ENCODE results near the gene MYL12B.

Gene MYL12B

GRCh38 chr18:3235846-3236245, 26.1 kb upstream of the MYL12B start:
- DNase-seq (ENCODE audit: low read depth in 1 of 2, low spot score in 1 of 2) = no peak

- no peak for DNase-seq (ENCODE audit: low read depth in 1 of 2, low spot score in 1 of 2)
Measured at GRCh38 chr18:3236470-3236869, 25.5 kb upstream of the MYL12B start.

GRCh38 chr18:3238742-3239141, 23.2 kb upstream of the MYL12B start:
- DNase-seq (ENCODE audit: low read depth in 1 of 2, low spot score in 1 of 2) = no peak

GRCh38 chr18:3245185-3245564, 16.8 kb upstream of the MYL12B start:
- DNase-seq (ENCODE audit: low read depth in 1 of 2, low spot score in 1 of 2) = no peak

- peak; percentile 53 to 69 for DNase-seq (ENCODE audit: low read depth in 1 of 2, low spot score in 1 of 2)
Measured at GRCh38 chr18:3245853-3246634, 15.9 kb upstream of the MYL12B start.

GRCh38 chr18:3246635-3247239, 15.2 kb upstream of the MYL12B start:
- no peak for DNase-seq (ENCODE audit: low read depth in 1 of 2, low spot score in 1 of 2)

GRCh38 chr18:3247240-3248061, 14.5 kb upstream of the MYL12B start, which contains the start of gene MYL12A:
MYL12A (plus strand) TSS chr18:3247801; CDS start chr18:3253248, 5,447 bp downstream.
- peak; percentile 81 to 90 for DNase-seq (ENCODE audit: low read depth in 1 of 2, low spot score in 1 of 2)

GRCh38 chr18:3248062-3248657, 13.8 kb upstream of the MYL12B start:
- no peak for DNase-seq (ENCODE audit: low read depth in 1 of 2, low spot score in 1 of 2)

- DNase-seq (ENCODE audit: low read depth in 1 of 2, low spot score in 1 of 2) = no peak
Measured at GRCh38 chr18:3248658-3249359, 13.1 kb upstream of the MYL12B start.

- no peak for DNase-seq (ENCODE audit: low read depth in 1 of 2, low spot score in 1 of 2)
Measured at GRCh38 chr18:3250237-3251107, 11.5 kb upstream of the MYL12B start.

GRCh38 chr18:3251249-3251962, 10.5 kb upstream of the MYL12B start:
- no peak for DNase-seq (ENCODE audit: low read depth in 1 of 2, low spot score in 1 of 2)

- no peak for DNase-seq (ENCODE audit: low read depth in 1 of 2, low spot score in 1 of 2)
Measured at GRCh38 chr18:3251963-3252277, 10.0 kb upstream of the MYL12B start.

GRCh38 chr18:3252843-3253242, 9.1 kb upstream of the MYL12B start:
- no peak for DNase-seq (ENCODE audit: low read depth in 1 of 2, low spot score in 1 of 2)

GRCh38 chr18:3254725-3255124, 7.2 kb upstream of the MYL12B start:
- DNase-seq (ENCODE audit: low read depth in 1 of 2, low spot score in 1 of 2) = no peak

GRCh38 chr18:3255611-3256165, 6.2 kb upstream of the MYL12B start:
- DNase-seq (ENCODE audit: low read depth in 1 of 2, low spot score in 1 of 2) = no peak

GRCh38 chr18:3256693-3257626, 5.0 kb upstream of the MYL12B start:
- DNase-seq (ENCODE audit: low read depth in 1 of 2, low spot score in 1 of 2) = no peak

GRCh38 chr18:3257627-3258120, 4.3 kb upstream of the MYL12B start:
- DNase-seq (ENCODE audit: low read depth in 1 of 2, low spot score in 1 of 2) = no peak

- DNase-seq (ENCODE audit: low read depth in 1 of 2, low spot score in 1 of 2) = no peak
Measured at GRCh38 chr18:3260995-3261372, 949 bp upstream of the MYL12B start.

Data from stimulated activated CD4-positive, alpha-beta T cell treated with anti-CD3 and anti-CD28 coated beads, Interleukin-15, amount 100 ng/mL, for 1 hour (primary cell).